Measurements from ENCODE around the gene HSPA4L.

The HSPA4L gene

GRCh38 chr4:127870281-127870680 lies 88.2 kb downstream of the HSPA4L start:
- no peak for DNase-seq

GRCh38 chr4:127870688-127871087 lies 88.6 kb downstream of the HSPA4L start:
- no peak for DNase-seq

- DNase-seq: no peak
Observed at GRCh38 chr4:127875791-127876190, 93.7 kb downstream of the HSPA4L start.

GRCh38 chr4:127880763-127881562 lies 98.8 kb downstream of the HSPA4L start, which contains the start of gene PLK4:
Gene PLK4 (plus strand): TSS chr4:127880893. CDS start chr4:127881135, 242 bp downstream.
- DNase-seq: peak; percentile 69 to 89

GRCh38 chr4:127881563-127881864 lies 99.4 kb downstream of the HSPA4L start:
- DNase-seq: no peak

- no peak for DNase-seq
Observed at GRCh38 chr4:127888559-127888958, 106.4 kb downstream of the HSPA4L start.

GRCh38 chr4:127889903-127890302 lies 107.8 kb downstream of the HSPA4L start:
- DNase-seq: no peak

Measured in SW 1271 (cell line).